Measurements from ENCODE around the gene RHEX.

The RHEX gene

DNA sequence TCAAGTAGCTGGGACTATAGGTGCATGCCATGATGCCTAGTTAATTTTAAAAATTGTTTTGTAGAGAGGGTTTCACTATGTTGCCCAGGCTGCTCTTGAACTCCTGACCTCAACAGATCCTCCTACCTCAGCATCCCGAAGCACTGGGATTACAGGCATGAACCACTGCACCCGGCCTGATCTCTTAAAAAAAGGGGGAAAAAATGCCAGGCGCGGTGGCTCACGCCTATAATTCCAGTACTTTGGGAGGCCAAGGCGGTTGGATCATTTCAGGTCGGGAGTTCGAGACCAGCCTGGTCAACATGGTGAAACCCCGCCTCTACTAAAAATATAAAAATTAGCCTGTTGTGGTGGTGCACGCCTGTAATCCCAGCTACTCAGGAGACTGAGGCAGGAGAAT is 51.0 kb downstream of the RHEX start:
- no peak for TF ChIP-seq ZNF274 (IDR thresholded peaks at IDR 0.05; ENCODE audit: low read depth, low read length)
- H3K4me3 ChIP-seq (ENCODE audit: low read length) = no peak overlapping the region

DNA sequence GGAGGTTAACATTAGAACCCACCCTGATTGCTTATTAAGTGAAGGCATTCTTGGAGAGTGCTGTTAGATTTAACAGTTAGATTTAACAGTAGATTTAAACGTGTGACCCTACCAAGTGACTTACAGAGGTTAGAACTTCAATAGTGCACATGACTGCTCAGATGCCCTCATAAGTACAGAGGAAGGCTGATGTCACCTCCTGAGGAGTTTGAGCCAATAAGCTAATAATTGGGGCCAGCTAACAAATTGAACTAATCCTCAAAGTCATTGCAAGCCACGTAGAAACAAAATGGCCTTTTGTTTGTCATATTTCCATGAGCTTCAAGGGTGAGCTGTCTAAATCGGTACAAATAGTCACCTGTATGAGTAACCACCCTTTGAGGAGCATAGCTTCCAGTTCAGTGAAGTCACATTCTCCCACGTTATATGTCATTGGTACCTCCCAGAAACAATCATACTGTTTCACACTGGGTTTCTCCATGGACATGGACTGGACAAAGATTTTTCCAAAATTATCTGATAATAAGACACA is 52.6 kb downstream of the RHEX start:
- no peak overlapping the region for H3K4me3 ChIP-seq (ENCODE audit: low read length)
- TF ChIP-seq ZNF274 (IDR thresholded peaks at IDR 0.05; ENCODE audit: low read depth, low read length) = no peak

DNA sequence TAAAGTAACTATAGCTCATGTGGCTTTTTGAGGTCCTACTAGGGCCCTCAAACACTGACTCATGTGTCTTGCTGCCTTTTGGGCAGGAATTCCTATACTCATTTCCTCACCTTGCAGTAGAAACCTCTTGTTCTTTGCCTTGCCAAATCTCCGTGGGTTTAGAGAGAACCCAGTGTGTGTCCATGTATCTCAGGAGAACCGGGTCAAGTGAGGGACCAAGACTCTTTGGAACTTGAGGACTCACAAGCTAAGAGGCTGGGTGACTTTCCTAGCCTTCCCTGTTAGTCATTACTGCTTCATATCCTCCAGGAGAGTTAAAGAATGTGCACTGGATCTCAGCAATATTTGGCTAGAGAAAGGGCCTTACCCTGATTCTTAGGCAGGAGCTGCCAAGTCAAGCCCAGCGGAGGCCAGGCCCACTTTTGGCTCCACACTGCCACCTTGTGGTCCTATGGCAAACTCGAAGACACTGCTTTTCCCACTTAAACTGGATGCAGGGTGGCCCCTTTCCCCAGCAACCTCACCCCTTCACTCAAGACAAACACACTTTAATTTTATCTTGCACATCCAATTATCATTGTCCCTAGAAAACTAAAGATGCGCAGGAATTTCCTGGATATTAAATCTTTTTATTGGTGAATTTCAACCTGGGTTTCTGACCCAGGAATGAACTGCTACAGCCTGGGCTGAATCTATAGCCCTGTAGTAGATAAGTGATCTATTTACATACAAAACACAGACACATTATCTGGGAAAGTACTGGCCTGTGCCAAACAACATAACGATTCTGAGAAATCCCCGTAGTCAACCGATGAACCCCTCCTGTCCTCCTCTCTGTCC is 53.6 kb downstream of the RHEX start:
- no peak for TF ChIP-seq ZNF274 (IDR thresholded peaks at IDR 0.05; ENCODE audit: low read depth, low read length)
- H3K4me3 ChIP-seq (ENCODE audit: low read length) = no peak overlapping the region

DNA sequence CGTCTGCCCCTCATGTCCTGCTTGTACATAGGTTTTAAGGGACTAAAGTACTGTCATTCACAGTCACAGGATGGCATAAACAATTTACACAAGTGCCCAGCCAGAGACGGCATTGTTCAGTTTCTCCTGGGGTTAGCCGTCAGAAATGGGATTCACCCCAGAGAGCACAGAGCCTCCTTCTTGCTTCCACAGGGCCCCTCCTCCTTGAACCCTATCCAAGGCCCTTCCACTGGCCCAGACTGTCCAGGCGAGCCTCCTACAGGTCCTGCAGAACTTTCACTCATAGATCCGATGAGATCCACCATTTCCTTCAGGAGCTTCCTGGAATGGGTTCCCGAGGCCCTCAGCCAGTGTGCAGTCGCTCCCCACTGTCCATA is 54.2 kb downstream of the RHEX start:
- H3K4me3 ChIP-seq (ENCODE audit: low read length) = no peak overlapping the region
- no peak for TF ChIP-seq ZNF274 (IDR thresholded peaks at IDR 0.05; ENCODE audit: low read depth, low read length)

DNA sequence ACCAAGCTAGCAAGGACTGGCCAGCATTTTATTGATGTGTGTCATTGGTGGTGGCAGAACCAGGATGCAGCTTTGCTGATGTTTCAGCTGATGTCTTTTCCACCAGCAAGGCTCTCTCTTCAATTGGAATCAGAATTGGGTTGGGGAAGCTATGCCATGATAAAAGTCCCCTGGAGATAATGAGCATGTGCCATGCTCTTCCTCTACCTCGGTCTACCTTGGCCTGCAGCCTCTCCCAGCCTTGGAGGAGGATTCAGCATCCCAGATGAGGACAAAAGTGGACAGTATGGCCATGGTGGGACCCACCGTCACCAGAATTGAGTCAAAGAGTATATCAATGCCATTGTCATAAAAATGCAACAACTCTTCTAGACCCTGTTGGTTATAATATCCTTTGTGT is 55.7 kb downstream of the RHEX start:
- no peak overlapping the region for H3K4me3 ChIP-seq (ENCODE audit: low read length)
- TF ChIP-seq ZNF274 (IDR thresholded peaks at IDR 0.05; ENCODE audit: low read depth, low read length) = no peak

DNA sequence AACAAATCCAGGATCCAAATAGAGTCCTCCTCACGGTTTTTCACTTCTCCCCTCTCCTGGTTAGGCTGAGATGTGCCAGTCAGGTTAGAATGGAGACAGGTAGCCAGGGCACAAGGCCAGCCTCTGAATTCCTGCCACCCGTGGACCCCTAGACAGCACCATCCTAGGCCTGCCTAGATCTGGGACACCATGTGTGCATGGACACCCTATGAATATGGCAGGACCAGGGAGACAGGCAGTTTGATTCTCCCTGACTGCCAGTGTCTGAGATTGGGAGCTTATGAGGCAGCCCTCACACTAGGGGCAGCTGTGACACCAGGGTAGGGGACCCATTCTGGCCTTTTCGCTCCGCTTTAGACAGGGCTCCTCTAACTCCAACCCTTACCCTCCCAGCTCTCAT is 56.7 kb downstream of the RHEX start:
- H3K4me3 ChIP-seq (ENCODE audit: low read length) = no peak overlapping the region
- no peak for TF ChIP-seq ZNF274 (IDR thresholded peaks at IDR 0.05; ENCODE audit: low read depth, low read length)

DNA sequence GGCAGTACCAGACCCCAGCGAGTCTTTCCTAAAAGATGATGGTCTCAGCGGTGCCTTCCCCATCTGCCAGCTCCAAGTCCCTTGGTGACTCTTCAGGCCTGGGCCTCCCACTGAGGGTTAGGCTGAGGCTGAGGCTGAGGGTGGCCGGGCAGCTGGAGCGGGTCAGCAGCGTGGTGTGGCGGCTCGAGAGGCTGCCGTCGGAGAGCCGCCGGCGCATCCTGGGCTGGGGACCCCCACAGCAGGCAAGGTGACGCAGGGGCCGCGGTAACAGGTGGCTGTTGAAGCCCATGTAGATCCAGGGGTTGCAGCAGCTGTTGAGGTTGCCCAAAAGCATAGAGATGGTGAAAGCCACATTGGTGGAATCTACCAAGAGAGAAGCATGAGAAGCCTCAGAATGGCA is 57.2 kb downstream of the RHEX start:
- no peak for TF ChIP-seq ZNF274 (IDR thresholded peaks at IDR 0.05; ENCODE audit: low read depth, low read length)
- H3K4me3 ChIP-seq (ENCODE audit: low read length) = no peak overlapping the region

DNA sequence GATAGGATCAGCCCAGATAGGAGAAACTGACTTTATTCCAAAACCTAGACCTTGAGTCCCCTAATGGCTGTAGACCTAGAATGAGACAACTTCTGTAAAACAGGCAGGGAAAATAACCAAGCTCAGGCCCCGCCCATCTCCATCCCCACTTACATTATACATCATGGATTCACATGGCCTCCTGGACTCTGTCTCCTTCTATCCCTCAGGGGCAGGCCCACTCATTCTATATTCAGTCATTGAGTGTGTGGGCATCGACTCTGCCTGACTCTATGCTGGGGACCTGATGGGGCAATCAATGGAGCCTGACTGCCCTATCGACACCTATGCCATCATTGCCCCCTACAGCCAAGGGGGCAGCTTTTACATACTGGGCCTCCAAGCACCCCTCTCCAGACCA is 57.8 kb downstream of the RHEX start:
- no peak for TF ChIP-seq ZNF274 (IDR thresholded peaks at IDR 0.05; ENCODE audit: low read depth, low read length)
- H3K4me3 ChIP-seq (ENCODE audit: low read length) = no peak overlapping the region

DNA sequence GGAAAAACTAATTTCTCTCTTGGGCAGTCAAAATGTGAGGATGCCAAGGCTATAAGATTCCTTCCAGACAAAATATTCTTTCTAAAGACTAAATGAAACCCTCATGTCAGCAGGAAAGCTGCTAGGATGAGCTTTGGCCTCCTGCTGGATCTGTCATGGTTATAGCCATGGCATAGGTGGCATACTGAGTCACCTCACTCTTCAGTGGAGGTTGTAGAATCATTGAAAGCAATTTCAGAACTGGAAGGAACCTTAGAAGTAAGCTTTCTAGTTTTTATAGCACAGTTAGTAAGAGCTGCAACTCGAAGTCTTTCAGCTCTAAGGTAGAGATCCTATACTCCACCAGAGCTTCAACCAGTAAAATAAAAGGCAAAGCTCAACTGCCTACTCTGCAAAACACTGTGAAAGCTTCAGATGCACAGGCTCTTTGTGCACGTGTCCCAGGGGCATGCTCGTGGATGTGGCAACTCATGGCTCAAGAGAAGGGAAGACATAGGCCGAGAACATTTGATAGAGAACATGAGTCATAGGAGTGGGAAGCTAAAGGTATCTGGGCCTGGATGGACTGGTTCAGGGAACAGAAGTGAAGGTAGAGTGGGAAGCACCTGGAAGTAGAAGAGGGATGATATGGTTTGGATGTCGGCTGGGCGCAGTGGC is 58.4 kb downstream of the RHEX start:
- no peak for TF ChIP-seq ZNF274 (IDR thresholded peaks at IDR 0.05; ENCODE audit: low read depth, low read length)

DNA sequence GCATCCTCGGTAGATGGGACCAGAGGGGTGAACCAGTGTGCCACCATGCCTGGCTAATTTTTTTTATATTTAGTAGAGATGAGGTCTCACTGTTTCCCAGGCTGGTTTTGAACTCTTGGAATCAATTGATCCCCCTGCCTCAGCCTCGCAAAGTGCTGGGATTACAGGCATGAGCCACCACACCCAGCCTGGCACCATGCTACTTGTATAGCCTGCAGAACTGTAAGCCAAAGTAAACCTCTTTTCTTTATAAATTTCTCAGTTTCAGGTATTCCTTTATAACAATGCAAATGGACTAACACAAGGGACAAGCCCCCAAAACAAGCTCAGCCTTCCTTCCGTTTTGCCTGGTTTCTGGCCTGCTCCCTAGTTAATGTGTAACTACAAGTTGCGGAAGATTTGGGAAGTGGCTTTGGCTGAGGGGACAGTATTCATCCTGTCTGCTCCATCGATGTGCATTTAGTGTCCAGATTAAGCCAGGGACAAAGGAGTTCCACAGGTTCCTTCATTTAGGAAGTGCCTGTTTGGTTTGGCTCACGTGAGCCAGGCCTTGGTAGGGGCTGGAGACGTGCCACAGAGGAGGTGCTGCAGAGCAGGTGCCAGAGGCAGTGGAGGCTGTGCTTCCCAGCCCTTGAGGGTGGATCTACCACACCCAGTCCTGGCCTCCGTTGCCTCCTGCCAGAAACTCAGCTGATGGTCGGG is 59.8 kb downstream of the RHEX start:
- TF ChIP-seq ZNF274 (IDR thresholded peaks at IDR 0.05; ENCODE audit: low read depth, low read length) = no peak
- no peak overlapping the region for H3K4me3 ChIP-seq (ENCODE audit: low read length)

More for the DNA sequence above, 58.4 kb downstream of the RHEX start:
- no peak overlapping the region for H3K4me3 ChIP-seq (ENCODE audit: low read length)

DNA sequence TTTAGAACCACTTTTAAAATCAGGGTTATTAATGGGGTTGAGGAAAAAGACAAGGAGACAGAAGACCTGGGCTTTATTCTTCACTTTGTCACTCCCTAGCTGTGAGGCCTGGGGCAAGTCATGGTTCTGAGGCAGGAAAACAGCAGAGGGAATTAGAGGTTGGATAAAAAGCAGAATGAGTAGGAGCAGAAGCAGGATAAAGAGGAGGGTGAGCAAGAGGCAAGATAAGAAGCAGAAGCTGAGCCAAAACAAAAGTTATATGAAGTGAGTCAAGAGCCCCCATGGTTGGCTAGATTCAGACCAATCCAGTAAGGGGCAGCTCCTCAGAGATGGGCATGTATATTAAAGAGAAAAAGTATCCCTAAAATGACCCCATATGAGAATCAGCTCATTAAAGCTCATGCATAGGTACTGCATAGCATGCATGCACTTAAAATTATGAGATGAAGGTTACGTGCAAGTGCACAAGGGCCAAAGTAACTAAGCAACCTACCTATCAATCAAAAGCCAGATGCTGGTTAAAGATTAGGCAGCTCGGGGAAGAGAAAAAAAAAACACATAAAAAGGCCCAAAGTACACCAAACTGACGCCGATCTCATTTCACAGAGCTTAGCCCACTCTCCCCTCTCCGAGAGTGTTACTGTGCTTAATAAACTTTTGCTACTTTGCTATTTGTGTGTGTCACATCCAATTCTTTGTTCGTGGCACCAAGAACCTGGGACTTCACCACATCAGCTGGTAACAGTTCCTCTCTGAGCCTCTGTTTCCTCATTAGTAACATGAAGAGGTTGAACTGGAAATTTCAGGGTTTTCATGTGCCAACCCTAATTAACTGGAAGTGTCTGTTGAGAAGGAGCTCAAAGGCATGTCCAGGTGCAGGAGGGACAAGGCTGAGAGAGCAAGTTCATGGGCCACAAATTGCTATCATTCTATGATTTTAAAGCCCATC is 62.0 kb downstream of the RHEX start:
- H3K4me3 ChIP-seq (ENCODE audit: low read length) = no peak overlapping the region
- TF ChIP-seq ZNF274 (IDR thresholded peaks at IDR 0.05; ENCODE audit: low read depth, low read length) = no peak

DNA sequence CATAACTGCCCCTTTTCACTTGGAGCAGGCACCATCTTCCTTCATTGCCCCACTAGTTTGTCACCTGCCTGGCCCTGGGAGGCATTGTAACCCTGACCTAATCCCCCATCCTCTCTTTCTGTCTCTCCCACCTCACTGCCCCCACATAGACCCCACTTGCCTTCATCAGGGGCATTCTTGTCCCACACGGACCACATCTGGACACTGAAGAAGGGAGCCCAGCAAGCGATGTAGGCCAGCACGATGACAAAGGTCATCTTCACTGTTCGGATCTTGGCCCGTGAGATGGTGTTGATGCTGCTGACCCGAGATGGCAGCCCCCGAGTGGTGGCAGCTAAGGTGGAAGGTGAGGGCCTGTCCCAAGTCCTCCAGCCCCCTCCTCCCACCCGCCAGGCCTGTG is 62.8 kb downstream of the RHEX start:
- H3K4me3 ChIP-seq (ENCODE audit: low read length) = no peak overlapping the region
- TF ChIP-seq ZNF274 (IDR thresholded peaks at IDR 0.05; ENCODE audit: low read depth, low read length) = no peak

DNA sequence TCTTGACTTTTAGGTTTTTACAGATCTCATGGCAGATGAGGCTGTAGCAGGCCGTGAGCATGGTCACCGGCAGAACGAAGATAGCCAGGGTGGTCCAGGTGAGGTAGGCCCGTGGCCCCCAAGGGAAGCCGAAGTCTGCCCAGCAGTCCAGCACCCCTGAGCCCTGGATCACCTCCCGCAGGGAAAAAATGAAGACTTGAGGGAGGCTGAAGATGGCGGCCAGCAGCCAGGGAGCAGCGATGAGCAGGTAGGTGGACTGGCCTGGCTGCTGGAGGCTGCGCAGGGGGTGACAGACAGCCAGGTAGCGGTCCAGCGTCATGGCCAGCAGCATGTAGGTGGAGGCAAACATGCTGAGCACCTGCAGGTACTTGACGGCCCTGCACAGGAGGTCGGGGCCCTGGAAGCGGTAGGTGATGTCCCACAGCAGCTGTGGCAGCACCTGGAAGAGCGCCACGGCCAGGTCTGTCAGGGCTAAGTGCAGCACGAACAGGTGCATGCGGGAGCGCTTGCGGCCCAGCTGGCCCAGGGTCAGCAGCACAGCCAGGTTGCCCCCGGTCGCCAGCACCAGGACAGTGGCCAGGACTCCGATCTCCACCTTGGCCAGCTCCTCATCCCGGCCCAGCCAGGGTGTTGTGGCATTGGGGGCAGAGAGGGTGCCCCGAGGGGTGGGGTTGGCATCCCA is 63.4 kb downstream of the RHEX start:
- TF ChIP-seq ZNF274 (IDR thresholded peaks at IDR 0.05; ENCODE audit: low read depth, low read length) = no peak
- H3K4me3 ChIP-seq (ENCODE audit: low read length) = no peak overlapping the region
